ENCODE data around the gene LRRC41.

DNA sequence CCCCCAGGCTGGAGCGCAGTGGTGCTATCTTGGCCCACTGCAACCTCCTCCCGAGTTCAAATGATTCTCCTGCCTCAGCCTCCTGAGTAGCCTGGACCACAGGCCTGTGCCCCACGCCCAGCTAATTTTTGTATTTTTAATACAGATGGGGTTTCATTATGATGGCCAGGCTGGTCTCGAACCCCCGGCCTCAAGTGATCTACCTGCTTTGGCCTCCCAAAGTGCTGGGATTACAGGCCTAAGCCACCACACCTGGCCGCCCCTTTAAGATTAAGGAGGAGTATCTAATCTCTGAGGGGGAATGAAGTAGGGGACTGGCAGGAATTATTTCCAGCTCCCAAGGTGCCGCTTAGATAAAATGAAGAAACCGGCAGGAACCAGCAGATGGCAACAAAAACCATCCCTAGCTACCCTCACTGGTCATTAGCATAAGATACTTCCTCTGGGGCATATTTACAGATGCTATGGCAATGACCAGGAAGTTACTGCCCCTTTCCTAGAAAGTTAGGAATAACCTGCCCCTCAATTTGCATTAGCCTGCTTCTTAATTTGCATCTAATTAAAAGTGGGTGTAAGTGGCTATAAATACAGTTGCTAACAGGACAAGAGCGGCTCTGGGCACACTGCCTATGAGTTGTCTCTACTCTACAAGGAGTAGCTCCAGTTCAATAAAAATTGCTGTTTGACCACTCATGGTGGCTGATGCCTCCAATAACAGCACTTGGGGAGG lies 30.0 kb upstream of the LRRC41 start:
- no peak for TF ChIP-seq POLR2A (IDR thresholded peaks at IDR 0.05)
- TF ChIP-seq, protein P1, sequence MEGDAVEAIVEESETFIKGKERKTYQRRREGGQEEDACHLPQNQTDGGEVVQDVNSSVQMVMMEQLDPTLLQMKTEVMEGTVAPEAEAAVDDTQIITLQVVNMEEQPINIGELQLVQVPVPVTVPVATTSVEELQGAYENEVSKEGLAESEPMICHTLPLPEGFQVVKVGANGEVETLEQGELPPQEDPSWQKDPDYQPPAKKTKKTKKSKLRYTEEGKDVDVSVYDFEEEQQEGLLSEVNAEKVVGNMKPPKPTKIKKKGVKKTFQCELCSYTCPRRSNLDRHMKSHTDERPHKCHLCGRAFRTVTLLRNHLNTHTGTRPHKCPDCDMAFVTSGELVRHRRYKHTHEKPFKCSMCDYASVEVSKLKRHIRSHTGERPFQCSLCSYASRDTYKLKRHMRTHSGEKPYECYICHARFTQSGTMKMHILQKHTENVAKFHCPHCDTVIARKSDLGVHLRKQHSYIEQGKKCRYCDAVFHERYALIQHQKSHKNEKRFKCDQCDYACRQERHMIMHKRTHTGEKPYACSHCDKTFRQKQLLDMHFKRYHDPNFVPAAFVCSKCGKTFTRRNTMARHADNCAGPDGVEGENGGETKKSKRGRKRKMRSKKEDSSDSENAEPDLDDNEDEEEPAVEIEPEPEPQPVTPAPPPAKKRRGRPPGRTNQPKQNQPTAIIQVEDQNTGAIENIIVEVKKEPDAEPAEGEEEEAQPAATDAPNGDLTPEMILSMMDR (IDR thresholded peaks at IDR 0.05), result no peak
- TF ChIP-seq POLR2AphosphoS5 (IDR thresholded peaks at IDR 0.05), result no peak

Measured in suprapubic skin (tissue), 4 donors.